ENCODE data around the gene STX18.

Gene STX18

DNA sequence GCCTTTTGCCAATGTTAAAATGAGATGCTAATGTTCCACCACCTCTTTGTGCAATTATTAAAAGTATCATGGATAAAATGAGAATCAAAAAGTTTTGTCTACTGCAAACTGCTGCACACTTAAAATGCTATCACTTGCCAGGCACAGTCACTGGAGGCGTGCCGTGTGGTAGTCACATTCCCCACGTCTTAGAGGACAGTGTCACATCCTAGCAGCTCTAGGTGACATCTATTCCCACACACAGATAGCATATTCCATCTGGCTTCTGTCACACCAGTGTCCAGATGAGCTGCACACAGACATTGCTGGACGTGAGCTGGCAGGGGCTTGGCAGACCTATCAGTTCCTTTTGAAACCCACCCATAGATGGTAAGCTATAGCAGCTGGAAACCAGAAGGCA is 107.9 kb downstream of the STX18 start:
- Histone ChIP-seq H3K27ac (ENCODE audit: low read depth, low read length) (no peak overlapping the region), H2AK5ac (ENCODE audit: low read length) (no peak overlapping the region), H2AFZ (ENCODE audit: insufficient read depth, low read length, poor library complexity) (no peak overlapping the region), H3K9ac (ENCODE audit: low read length) (no peak overlapping the region), H2BK5ac (ENCODE audit: low read depth, low read length, poor library complexity) (no peak overlapping the region), H2BK120ac (ENCODE audit: insufficient read depth, low read length, poor library complexity) (no peak overlapping the region), H3K4ac (ENCODE audit: low read depth, low read length) (no peak overlapping the region), H3K23ac (ENCODE audit: low read length) (no peak overlapping the region), H3K4me1 (ENCODE audit: control insufficient read depth in 1 of 2, insufficient read depth in 2 of 2, low read length in 2 of 2) (peaks cover 0 to 2% of the 10 kb centered on the region in 2 experiments), H3K18ac (ENCODE audit: low read length) (no peak overlapping the region), H4K8ac (ENCODE audit: low read depth, low read length) (no peak overlapping the region), H3K79me2 (ENCODE audit: control insufficient read depth, insufficient read depth, low read length, poor library complexity) (no peaks in the 10 kb centered on the region), H3K27me3 (ENCODE audit: insufficient read depth, low read length) (no peaks in the 10 kb centered on the region), H3K4me3 (ENCODE audit: low read depth, low read length) (no peak overlapping the region), H3K4me2 (ENCODE audit: low read length) (no peak overlapping the region), H3K14ac (ENCODE audit: low read length) (no peak overlapping the region), H4K12ac (ENCODE audit: low read depth, low read length) (no peak overlapping the region), H3K36me3 (ENCODE audit: control insufficient read depth in 1 of 2, insufficient read depth in 2 of 2, low read length in 2 of 2) (peaks cover 27 to 36% of the 10 kb centered on the region in 2 experiments), H4K91ac (ENCODE audit: low read depth, low read length) (no peak overlapping the region), H2BK12ac (ENCODE audit: low read length) (no peak overlapping the region), H3K79me1 (ENCODE audit: low read length) (no peaks in the 10 kb centered on the region), H3K9me3 (ENCODE audit: insufficient read depth, low read depth, low read length) (peaks cover 2% of the 10 kb centered on the region)
- DNase-seq = no peak
- WGBS (ENCODE audit: extremely low coverage, insufficient coverage, insufficient read length) = no CpG with 5 or more reads among the region's 4 CpGs

DNA sequence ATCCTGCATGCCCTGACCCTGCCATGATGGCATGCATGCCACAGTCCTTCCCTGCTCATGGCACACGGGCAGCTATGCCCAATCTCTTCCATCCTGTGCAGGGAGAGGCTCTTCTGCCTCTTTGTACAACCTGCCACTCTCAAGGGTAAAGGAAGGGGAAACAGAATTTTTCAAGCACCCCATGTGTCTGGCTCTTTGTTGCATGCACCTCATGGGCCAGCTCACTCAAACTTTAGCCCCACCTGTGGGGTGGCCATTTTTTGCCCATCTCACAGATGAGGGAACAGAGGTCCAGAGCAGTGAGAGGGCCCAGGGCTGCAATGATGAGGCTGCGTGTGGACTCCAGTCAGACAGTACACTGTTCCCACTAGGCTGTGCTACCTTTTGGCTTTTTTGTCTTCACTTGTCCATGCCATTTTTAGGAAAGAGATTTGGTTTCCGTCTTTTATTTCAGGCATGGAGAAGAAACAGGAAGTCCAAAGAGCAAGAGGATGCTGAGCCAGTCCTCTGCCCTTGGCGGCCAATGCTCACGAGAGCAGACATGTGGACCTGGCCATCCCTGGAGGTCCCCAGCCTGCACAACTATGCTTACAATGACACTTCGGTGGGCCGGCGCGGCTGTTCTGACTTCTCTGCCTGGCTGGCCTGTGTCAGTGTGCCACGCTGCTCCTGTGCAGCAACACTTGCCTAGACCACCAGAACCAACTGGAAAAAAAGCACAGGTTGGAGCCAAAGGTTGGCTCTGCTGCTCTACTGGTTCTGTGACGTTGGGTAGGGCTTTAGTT is 109.3 kb downstream of the STX18 start:
- Histone ChIP-seq H3K36me3 (ENCODE audit: control insufficient read depth in 1 of 2, insufficient read depth in 2 of 2, low read length in 2 of 2) (peaks cover 28 to 37% of the 10 kb centered on the region in 2 experiments), H4K12ac (ENCODE audit: low read depth, low read length) (no peak overlapping the region), H3K27me3 (ENCODE audit: insufficient read depth, low read length) (no peaks in the 10 kb centered on the region), H3K4ac (ENCODE audit: low read depth, low read length) (no peak overlapping the region), H4K91ac (ENCODE audit: low read depth, low read length) (no peak overlapping the region), H2AFZ (ENCODE audit: insufficient read depth, low read length, poor library complexity) (no peak overlapping the region), H3K79me1 (ENCODE audit: low read length) (no peaks in the 10 kb centered on the region), H3K79me2 (ENCODE audit: control insufficient read depth, insufficient read depth, low read length, poor library complexity) (no peaks in the 10 kb centered on the region), H3K4me2 (ENCODE audit: low read length) (no peak overlapping the region), H3K9ac (ENCODE audit: low read length) (no peak overlapping the region), H2BK120ac (ENCODE audit: insufficient read depth, low read length, poor library complexity) (no peak overlapping the region), H3K4me1 (ENCODE audit: control insufficient read depth in 1 of 2, insufficient read depth in 2 of 2, low read length in 2 of 2) (no peaks in the 10 kb centered on the region), H2BK12ac (ENCODE audit: low read length) (no peak overlapping the region), H3K9me3 (ENCODE audit: insufficient read depth, low read depth, low read length) (no peaks in the 10 kb centered on the region), H3K27ac (ENCODE audit: low read depth, low read length) (no peak overlapping the region), H2BK5ac (ENCODE audit: low read depth, low read length, poor library complexity) (no peak overlapping the region), H2AK5ac (ENCODE audit: low read length) (no peak overlapping the region), H3K4me3 (ENCODE audit: low read depth, low read length) (no peak overlapping the region), H3K18ac (ENCODE audit: low read length) (no peak overlapping the region), H3K23ac (ENCODE audit: low read length) (no peak overlapping the region), H3K14ac (ENCODE audit: low read length) (no peak overlapping the region), H4K8ac (ENCODE audit: low read depth, low read length) (no peak overlapping the region)
- no peak for DNase-seq
- no CpG with 5 or more reads among the region's 11 CpGs for WGBS (ENCODE audit: extremely low coverage, insufficient coverage, insufficient read length)

DNA sequence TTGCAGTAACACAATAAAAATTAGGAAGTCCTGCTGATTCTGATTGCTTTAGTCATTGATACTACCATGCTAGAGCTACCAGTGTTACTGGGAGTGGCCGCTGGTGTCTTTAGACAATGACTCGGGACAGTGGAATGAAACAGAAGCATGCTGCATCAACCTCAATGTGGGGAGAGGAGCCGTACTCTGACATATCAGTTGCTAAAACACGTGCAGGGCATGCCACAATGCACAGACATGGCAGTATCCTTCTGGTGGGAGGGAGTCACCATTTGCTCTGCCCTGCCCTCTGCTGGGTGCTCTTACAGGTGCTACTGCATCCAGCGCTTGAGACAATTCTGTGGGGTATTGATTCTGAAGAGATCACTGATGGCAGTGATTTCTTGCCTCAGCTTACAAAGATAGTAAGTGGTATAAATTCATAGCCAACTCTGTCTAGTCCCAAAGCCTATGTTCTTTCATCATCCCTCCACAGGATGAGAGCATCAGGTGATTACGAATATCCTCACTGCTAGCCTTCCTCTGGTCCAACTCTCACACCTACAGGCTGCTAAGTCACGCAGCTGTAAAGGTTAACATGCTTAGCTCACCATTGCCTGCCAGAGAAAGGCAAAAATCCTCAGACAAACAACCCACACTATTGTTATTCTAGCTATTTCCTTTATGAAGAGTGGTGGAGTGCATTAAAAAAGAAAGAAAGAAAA is 111.2 kb downstream of the STX18 start:
- peaks cover 22 to 33% of the 10 kb centered on the region in 2 experiments for H3K36me3 ChIP-seq (ENCODE audit: control insufficient read depth in 1 of 2, insufficient read depth in 2 of 2, low read length in 2 of 2)
- no CpG with 5 or more reads among the region's 7 CpGs for WGBS (ENCODE audit: extremely low coverage, insufficient coverage, insufficient read length)
- H3K9me3 ChIP-seq (ENCODE audit: insufficient read depth, low read depth, low read length) = no peaks in the 10 kb centered on the region

DNA sequence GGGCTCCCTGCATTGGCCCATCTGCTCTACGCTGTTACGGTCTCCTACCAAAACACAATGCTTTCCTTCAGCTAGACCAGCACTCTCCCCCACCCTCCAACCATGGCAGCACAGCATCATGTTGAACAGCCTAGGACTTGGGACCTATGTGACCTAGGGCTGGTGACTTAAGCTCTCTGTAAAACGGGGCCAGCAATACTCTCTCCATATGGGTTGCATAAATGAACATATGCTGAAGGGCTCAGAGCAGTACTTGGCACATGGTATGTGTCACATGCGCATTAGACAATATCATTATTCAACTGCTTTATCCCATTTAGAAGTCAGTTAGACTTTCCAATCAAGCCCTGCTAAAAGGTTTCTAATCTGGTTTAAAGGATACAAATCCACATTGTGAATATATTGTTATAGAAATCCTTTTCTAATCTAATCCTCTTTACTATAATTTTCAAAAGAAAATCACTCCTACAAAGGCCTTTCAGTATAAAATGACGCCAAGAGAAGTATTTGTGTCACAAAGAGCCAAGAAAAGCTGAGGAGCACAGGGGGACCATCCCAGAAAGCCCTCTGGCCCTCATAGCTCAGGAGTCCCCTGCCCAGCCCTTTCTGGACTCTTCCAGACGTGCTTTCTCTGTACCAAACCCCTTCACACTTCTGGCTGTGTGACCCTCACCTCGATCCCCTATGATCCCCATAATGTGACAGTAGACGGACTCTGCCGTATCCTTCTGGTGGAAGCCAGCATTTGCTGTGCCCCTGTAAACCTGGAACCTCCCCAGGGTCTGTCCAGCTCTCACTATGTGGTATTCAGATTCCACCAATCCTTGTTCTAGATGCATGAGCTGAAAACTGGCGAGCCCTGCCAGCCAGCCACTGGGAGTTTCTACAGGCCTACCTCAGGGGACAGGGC is 112.6 kb downstream of the STX18 start:
- H3K4me1 ChIP-seq (ENCODE audit: control insufficient read depth in 1 of 2, insufficient read depth in 2 of 2, low read length in 2 of 2) = peaks cover 2 to 5% of the 10 kb centered on the region in 2 experiments
- peaks cover 29 to 40% of the 10 kb centered on the region in 2 experiments for H3K36me3 ChIP-seq (ENCODE audit: control insufficient read depth in 1 of 2, insufficient read depth in 2 of 2, low read length in 2 of 2)
- H3K4me2 ChIP-seq (ENCODE audit: low read length) = no peak overlapping the region
- no peak overlapping the region for H3K9ac ChIP-seq (ENCODE audit: low read length)
- no peak overlapping the region for H2BK5ac ChIP-seq (ENCODE audit: low read depth, low read length, poor library complexity)
- H3K27me3 ChIP-seq (ENCODE audit: insufficient read depth, low read length) = no peaks in the 10 kb centered on the region
- peak overlapping the region; percentile 19 for H2BK12ac ChIP-seq (ENCODE audit: low read length)
- H3K4ac ChIP-seq (ENCODE audit: low read depth, low read length) = no peak overlapping the region
- H2AFZ ChIP-seq (ENCODE audit: insufficient read depth, low read length, poor library complexity) = no peak overlapping the region
- no peak overlapping the region for H4K91ac ChIP-seq (ENCODE audit: low read depth, low read length)
- no peak overlapping the region for H2BK120ac ChIP-seq (ENCODE audit: insufficient read depth, low read length, poor library complexity)
- H3K14ac ChIP-seq (ENCODE audit: low read length) = no peak overlapping the region
- no peaks in the 10 kb centered on the region for H3K79me2 ChIP-seq (ENCODE audit: control insufficient read depth, insufficient read depth, low read length, poor library complexity)
- no peak overlapping the region for H3K18ac ChIP-seq (ENCODE audit: low read length)
- H4K8ac ChIP-seq (ENCODE audit: low read depth, low read length) = no peak overlapping the region
- H4K12ac ChIP-seq (ENCODE audit: low read depth, low read length) = no peak overlapping the region
- no CpG with 5 or more reads among the region's 10 CpGs for WGBS (ENCODE audit: extremely low coverage, insufficient coverage, insufficient read length)
- H3K4me3 ChIP-seq (ENCODE audit: low read depth, low read length) = no peak overlapping the region
- no peaks in the 10 kb centered on the region for H3K79me1 ChIP-seq (ENCODE audit: low read length)
- no peak overlapping the region for H3K23ac ChIP-seq (ENCODE audit: low read length)
- no peak for DNase-seq
- H3K9me3 ChIP-seq (ENCODE audit: insufficient read depth, low read depth, low read length) = no peaks in the 10 kb centered on the region
- H2AK5ac ChIP-seq (ENCODE audit: low read length) = no peak overlapping the region
- no peak overlapping the region for H3K27ac ChIP-seq (ENCODE audit: low read depth, low read length)

More for the DNA sequence above, 111.2 kb downstream of the STX18 start:
- DNase-seq = peak; percentile 80 to 86
- H3K23ac ChIP-seq (ENCODE audit: low read length) = no peak overlapping the region
- H3K79me2 ChIP-seq (ENCODE audit: control insufficient read depth, insufficient read depth, low read length, poor library complexity) = no peaks in the 10 kb centered on the region
- H2BK12ac ChIP-seq (ENCODE audit: low read length) = no peak overlapping the region
- H4K91ac ChIP-seq (ENCODE audit: low read depth, low read length) = no peak overlapping the region
- H4K12ac ChIP-seq (ENCODE audit: low read depth, low read length) = no peak overlapping the region
- H3K27me3 ChIP-seq (ENCODE audit: insufficient read depth, low read length) = no peaks in the 10 kb centered on the region
- no peak overlapping the region for H3K27ac ChIP-seq (ENCODE audit: low read depth, low read length)
- no peak overlapping the region for H3K14ac ChIP-seq (ENCODE audit: low read length)
- peaks cover 2% of the 10 kb centered on the region in 2 experiments for H3K4me1 ChIP-seq (ENCODE audit: control insufficient read depth in 1 of 2, insufficient read depth in 2 of 2, low read length in 2 of 2)
- H3K4me3 ChIP-seq (ENCODE audit: low read depth, low read length) = no peak overlapping the region
- no peak overlapping the region for H3K18ac ChIP-seq (ENCODE audit: low read length)
- H2AK5ac ChIP-seq (ENCODE audit: low read length) = no peak overlapping the region
- no peak overlapping the region for H3K4ac ChIP-seq (ENCODE audit: low read depth, low read length)
- H3K4me2 ChIP-seq (ENCODE audit: low read length) = no peak overlapping the region
- H2AFZ ChIP-seq (ENCODE audit: insufficient read depth, low read length, poor library complexity) = no peak overlapping the region
- no peaks in the 10 kb centered on the region for H3K79me1 ChIP-seq (ENCODE audit: low read length)
- H3K9ac ChIP-seq (ENCODE audit: low read length) = no peak overlapping the region
- no peak overlapping the region for H4K8ac ChIP-seq (ENCODE audit: low read depth, low read length)
- H2BK120ac ChIP-seq (ENCODE audit: insufficient read depth, low read length, poor library complexity) = no peak overlapping the region
- H2BK5ac ChIP-seq (ENCODE audit: low read depth, low read length, poor library complexity) = no peak overlapping the region

Measured in trophoblast cell (in vitro differentiated cells and primary cell).